ENCODE results near the gene ARHGAP6. TPM values are rescaled to one million over a fixed set of nuclear protein-coding genes. Genes with fewer than 3 reads are reported as not detected.

Gene ARHGAP6, protein sequence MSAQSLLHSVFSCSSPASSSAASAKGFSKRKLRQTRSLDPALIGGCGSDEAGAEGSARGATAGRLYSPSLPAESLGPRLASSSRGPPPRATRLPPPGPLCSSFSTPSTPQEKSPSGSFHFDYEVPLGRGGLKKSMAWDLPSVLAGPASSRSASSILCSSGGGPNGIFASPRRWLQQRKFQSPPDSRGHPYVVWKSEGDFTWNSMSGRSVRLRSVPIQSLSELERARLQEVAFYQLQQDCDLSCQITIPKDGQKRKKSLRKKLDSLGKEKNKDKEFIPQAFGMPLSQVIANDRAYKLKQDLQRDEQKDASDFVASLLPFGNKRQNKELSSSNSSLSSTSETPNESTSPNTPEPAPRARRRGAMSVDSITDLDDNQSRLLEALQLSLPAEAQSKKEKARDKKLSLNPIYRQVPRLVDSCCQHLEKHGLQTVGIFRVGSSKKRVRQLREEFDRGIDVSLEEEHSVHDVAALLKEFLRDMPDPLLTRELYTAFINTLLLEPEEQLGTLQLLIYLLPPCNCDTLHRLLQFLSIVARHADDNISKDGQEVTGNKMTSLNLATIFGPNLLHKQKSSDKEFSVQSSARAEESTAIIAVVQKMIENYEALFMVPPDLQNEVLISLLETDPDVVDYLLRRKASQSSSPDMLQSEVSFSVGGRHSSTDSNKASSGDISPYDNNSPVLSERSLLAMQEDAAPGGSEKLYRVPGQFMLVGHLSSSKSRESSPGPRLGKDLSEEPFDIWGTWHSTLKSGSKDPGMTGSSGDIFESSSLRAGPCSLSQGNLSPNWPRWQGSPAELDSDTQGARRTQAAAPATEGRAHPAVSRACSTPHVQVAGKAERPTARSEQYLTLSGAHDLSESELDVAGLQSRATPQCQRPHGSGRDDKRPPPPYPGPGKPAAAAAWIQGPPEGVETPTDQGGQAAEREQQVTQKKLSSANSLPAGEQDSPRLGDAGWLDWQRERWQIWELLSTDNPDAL (N-terminal part only)
- polyA plus RNA-seq (2011; rRNA removed) = 1.0 and 1.3 TPM in 2 replicates
- 1.7 and 1.8 TPM in 2 replicates for polyA minus RNA-seq (2011; rRNA and poly(A)+ RNA removed)

DNA sequence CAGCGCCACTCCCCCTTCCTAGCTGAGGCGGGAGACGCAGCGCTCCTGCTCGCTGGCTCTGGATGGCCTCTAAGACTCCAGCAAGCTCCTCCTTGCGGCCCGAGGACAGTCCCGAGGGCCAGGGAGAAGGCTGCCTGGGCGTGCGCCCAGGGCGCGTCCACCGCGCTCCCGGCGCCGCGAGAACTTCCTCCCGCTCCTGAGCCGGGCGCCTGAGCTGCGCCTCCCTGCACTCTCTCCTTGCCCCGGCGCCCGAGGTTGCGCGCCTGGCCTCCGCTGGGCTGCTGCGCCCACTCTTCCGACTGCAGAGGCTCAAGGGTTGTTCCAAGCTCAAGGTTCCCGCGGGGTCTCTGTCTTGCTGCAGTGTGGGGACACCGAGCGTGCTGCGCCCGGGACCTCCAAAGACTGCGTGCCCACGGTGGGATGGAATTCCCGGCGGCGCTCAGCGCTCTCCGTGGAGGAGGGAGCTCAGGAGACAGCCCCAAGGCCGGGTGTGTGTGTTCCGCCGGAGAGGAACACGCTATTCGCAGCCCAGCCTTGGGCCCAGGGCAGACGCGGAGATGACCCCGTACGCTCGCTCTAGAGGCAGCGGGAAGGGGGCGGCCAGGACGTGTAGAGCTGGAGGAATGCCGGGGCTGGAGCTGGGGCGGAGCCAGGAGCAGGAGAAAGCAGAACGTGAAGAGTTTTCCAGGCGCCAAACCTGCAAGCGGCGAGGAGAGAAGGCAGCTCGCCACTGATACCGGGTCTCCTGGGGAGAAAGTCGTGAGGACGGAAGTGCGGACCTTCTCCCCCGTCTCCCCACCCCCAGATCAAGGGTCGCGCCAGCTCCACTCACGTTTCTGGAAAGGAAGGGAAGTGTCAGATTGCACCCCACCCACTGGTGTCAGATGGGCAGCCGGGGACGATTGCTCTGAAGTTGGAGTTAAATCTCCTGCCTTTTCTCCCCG is at the start of gene ARHGAP6:
ARHGAP6 (minus strand) TSS at position 753 of the 944 bp plus-strand sequence. CDS start 1,092 bp downstream, outside the sequence.
- ChIA-PET POLR2A (interaction anchor here (0.5 kb wide), 1 partner anchor 1122 kb away, joined by 14 read pairs; no protein-coding TSS in a partner anchor), CTCF (no interaction called here)
- TF ChIP-seq, protein P1, sequence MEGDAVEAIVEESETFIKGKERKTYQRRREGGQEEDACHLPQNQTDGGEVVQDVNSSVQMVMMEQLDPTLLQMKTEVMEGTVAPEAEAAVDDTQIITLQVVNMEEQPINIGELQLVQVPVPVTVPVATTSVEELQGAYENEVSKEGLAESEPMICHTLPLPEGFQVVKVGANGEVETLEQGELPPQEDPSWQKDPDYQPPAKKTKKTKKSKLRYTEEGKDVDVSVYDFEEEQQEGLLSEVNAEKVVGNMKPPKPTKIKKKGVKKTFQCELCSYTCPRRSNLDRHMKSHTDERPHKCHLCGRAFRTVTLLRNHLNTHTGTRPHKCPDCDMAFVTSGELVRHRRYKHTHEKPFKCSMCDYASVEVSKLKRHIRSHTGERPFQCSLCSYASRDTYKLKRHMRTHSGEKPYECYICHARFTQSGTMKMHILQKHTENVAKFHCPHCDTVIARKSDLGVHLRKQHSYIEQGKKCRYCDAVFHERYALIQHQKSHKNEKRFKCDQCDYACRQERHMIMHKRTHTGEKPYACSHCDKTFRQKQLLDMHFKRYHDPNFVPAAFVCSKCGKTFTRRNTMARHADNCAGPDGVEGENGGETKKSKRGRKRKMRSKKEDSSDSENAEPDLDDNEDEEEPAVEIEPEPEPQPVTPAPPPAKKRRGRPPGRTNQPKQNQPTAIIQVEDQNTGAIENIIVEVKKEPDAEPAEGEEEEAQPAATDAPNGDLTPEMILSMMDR (IDR thresholded peaks at IDR 0.05; ENCODE audit: insufficient read depth, low read depth, low read length) = no peak
- DNase-seq (ENCODE audit: low read depth) = no peak
- Histone ChIP-seq H3K36me3 (ENCODE audit: control insufficient read depth, insufficient read depth, low read length) (no peaks in the 10 kb centered on the region), H3K4me3 (ENCODE audit: low read depth, low read length) (peak within 1 kb of the TSS; percentile 31), H3K27me3 (ENCODE audit: control insufficient read depth, insufficient read depth, low read length) (peaks cover 8% of the 10 kb centered on the region)

DNA sequence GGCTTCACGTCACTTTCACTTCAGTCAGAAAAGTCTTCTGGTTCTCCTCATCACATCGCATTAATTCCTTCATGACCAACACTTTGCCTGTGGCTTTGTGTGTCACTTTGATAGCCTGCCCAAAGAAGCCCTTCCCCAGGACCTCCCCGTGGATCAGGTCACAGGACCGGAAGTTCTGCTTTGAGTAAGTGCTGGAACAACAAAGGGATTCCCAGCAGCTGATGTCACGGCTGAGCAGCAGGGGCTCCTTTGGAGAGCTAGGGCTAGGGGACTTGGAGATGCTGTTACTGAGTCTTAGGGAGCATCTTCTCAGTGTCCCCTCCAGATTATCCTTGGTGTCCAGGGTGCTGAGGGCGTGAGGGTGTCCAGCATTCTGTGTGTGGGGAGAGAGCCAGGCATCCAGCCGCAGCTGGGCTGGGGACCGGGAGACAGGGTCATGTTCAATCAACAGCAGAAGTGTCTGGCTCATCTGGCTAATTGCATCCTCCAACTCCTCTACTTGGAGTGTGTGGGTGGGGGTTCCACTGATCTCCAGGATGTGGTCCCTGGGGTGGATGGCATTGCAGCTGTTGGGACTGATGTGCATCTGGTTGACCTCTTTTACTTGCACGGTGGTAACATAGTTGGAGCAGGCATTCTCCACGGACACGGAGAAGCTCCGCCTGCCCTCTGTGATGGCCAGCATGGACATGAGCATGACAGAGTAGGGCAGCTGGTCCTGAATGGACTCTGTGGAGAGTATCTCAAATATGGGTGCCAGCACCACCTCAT is 39.2 kb upstream of the ARHGAP6 start:
- Histone ChIP-seq H3K36me3 (ENCODE audit: control insufficient read depth, insufficient read depth, low read length) (no peaks in the 10 kb centered on the region), H3K4me3 (ENCODE audit: low read depth, low read length) (no peak overlapping the region), H3K27me3 (ENCODE audit: control insufficient read depth, insufficient read depth, low read length) (no peaks in the 10 kb centered on the region)
- TF ChIP-seq, protein P1 (IDR thresholded peaks at IDR 0.05; ENCODE audit: insufficient read depth, low read depth, low read length) = no peak
- ChIA-PET CTCF (interaction anchor here (0.6 to 1.8 kb wide), 2 partner anchors 14 to 18 kb away, joined by 3 to 4 read pairs; no protein-coding TSS in a partner anchor), POLR2A (no interaction called here)
- no peak for DNase-seq (ENCODE audit: low read depth)

DNA sequence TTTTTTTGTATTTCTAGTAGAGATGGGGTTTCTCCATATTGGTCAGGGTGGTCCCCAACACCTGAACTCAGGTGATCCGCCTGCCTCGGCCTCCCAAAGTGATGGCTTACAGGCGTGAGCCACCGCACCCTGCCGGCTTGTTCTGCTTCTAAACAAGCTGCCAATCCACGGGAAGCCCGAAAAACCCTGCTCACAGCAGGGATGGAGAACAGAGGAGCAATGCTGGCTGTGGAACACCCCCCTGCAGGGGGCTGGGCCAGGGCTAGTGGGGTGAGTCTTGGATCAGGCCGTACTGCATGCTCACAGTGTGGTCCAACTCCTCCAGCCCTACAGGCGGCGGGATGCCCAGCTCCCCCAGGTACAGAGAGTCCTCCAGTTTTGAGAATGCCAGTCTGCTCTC is 38.1 kb upstream of the ARHGAP6 start:
- Histone ChIP-seq H3K4me3 (ENCODE audit: low read depth, low read length) (no peak overlapping the region), H3K36me3 (ENCODE audit: control insufficient read depth, insufficient read depth, low read length) (no peaks in the 10 kb centered on the region), H3K27me3 (ENCODE audit: control insufficient read depth, insufficient read depth, low read length) (no peaks in the 10 kb centered on the region)
- TF ChIP-seq, protein P1 (IDR thresholded peaks at IDR 0.05; ENCODE audit: insufficient read depth, low read depth, low read length) = no peak
- CTCF ChIA-PET = no interaction called here
- POLR2A ChIA-PET = no interaction called here
- DNase-seq (ENCODE audit: low read depth) = no peak

DNA sequence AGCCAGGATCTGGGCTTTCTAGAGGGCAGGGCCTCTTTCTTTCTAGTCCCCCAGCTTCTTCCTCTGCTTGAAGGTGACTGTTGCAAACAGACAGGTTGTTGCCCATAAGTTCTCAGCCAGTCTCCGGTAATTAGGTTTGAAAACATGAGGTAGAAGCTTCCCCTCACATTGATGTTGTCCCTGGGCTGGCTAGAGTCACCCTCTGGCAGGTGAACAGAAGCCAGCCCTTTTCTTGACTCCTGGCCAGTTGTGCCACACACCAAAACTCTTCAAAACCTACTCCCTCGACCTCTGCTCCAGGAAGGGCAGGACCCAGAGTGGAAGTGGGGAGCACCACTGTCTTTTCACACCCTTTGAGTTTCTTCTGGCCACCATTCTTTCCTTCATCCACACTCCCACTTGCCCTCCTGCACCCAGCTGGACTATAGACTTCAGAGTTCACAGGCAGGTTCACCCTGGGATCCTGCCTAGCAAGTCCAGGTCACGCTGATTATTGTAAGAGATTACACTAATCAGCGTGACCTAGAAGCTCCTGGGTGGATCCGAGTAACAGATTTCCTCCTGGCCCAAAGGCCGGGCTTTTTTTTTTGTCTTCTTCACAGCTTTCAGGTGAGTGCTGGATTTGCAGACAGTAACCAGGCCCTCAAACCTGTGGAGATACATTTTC is 37.4 kb upstream of the ARHGAP6 start:
- Histone ChIP-seq H3K4me3 (ENCODE audit: low read depth, low read length) (no peak overlapping the region), H3K36me3 (ENCODE audit: control insufficient read depth, insufficient read depth, low read length) (no peaks in the 10 kb centered on the region), H3K27me3 (ENCODE audit: control insufficient read depth, insufficient read depth, low read length) (no peaks in the 10 kb centered on the region)
- no peak for DNase-seq (ENCODE audit: low read depth)
- ChIA-PET POLR2A (no interaction called here), CTCF (no interaction called here)
- TF ChIP-seq, protein P1 (IDR thresholded peaks at IDR 0.05; ENCODE audit: insufficient read depth, low read depth, low read length) = no peak

Measured in BJ (cell line).